Peyer's patch (tissue), 4 donors: ENCODE data around the gene DLGAP1.

ENCODE experiments used
- CTCF ChIP-seq, 6 experiments: fragments of 450-650 bp in 4 of 6; fragments of 200-600 bp in 2 of 6; sonication (generic) in 1 of 6; IDR thresholded peaks; one replicate each; pipeline ENCODE4 v1.5.1; 2017 to 2019; ENCODE audit warnings: antibody characterized with exemption in 6 of 6, mild to moderate bottlenecking in 3 of 6, moderate library complexity in 1 of 6
- POLR2A ChIP-seq, 2 donors: fragments of 450-650 bp; IDR thresholded peaks; one replicate each; pipeline ENCODE4 v1.5.1; 2017; ENCODE audit warnings: antibody characterized with exemption in 2 of 2, mild to moderate bottlenecking in 2 of 2, moderate library complexity in 2 of 2

- TF ChIP-seq CTCF (IDR thresholded peaks at IDR 0.05) = no peak
- TF ChIP-seq POLR2A (IDR thresholded peaks at IDR 0.05) = no peak
Observed at GRCh38 chr18:4077721-4078120, 377.4 kb downstream of the DLGAP1 start.
